T follicular helper cell (primary cell): ENCODE results near the gene AGK.
"Not testable (repeated sequence)": the region's sequence is repeated elsewhere in the genome, so short reads cannot be mapped to it uniquely, and the experiment has no call there.

ENCODE experiments used
- DNase-seq: peaks from one replicate; pipeline ENCODE4 v3.0.0-alpha.2; 2020; ENCODE audit warnings: low read depth

The AGK gene

DNA sequence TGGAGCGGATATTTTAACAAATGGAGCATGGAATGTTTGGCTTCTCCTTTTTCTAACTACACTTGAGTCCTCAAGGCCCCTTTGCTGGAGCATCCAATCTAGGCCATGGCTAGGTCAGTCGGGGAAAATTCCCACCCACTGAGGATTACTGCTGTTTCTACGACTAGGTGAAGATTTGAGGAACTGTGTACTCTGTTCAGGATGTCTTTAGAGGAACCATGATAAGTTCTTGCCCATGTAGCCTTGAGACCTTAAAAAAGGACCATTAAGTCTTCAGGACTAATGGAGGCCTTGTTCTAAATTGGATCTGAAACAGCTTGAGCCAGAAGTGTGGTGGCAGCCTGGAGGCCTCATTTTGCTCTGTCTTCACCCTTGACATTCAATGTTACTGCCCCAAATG is 6.2 kb downstream of the AGK start:
- no peak for DNase-seq

- not testable (repeated sequence) for DNase-seq
Measured at GRCh38 chr7:141557831-141558531, 6.8 kb downstream of the AGK start.

GRCh38 chr7:141558544-141559183 is 7.5 kb downstream of the AGK start:
- no peak for DNase-seq

GRCh38 chr7:141559961-141560360 is 8.8 kb downstream of the AGK start:
- DNase-seq = no peak

GRCh38 chr7:141562036-141562435 is 10.8 kb downstream of the AGK start:
- DNase-seq = no peak

- DNase-seq = no peak
Measured at GRCh38 chr7:141562543-141562942, 11.3 kb downstream of the AGK start.

DNA sequence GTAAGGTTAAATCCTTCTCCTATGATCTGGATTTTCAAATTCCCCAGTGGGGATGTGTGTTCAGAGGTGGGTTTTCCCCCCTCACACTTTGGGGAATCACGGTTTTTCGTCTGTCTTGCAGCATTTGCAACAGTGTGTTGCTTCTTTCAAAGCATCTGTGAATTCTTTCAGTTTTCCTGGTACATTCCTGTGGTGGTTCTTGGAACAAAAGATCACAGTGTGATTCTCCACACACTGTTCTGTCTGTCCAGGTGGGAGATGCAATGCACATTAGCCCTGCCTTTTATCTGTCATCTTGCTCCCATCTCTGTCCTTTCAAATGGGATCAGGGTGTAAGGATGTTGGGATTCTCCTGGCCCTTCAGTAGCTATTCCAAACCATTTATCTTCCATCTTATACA is 11.8 kb downstream of the AGK start:
- no peak for DNase-seq

DNA sequence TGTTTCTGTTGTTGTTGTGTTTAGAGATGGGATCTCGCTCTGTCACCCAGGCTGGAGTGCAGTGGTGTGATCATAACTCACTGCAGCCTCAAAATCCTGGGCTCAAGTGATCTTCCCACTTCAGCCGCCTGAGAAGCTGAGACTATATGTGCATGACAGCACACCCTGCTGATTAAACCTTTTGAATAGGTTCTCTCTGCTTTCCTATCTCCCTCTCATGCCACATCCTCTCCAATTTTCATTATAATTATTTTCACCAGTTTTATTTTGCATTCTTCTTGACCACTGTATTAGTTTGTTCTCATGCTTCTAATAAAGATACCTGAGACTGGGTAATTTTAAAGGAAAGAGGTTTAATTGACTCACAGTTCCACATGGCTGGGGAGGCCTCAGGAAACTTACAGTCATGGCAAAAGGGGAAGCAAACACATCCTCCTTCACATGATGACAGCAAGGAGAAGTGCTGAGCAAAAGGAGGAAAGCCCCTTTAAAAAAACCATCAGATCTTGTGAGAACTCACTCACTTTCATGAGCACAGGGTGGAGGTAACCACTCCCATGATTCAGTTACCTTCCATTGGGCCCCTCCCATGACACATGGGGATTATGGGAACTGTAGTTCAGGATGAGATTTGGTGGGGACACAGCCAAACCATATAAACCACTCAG is 12.9 kb downstream of the AGK start:
- no peak for DNase-seq

DNA sequence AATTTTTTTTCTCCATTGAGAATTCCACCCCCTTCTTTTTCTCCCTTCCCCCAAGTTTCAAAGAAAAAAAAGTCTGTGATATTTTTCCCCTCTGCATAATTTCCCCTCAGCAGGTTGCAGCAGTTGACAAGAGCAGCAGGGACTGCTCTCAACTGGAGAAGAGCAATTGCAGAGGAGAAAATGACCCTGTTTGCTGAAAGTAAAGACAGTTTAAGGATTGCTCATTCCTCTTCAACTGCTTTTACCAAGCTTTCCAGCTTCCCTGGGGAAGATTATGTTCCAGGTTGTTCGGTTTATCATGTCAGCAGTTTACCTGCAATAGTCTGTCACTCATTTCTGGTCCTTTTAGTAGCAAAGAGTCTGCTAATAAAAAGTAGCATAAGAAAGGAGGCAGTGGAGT is 16.2 kb downstream of the AGK start:
- DNase-seq = no peak

GRCh38 chr7:141568227-141568626 is 17.0 kb downstream of the AGK start:
- no peak for DNase-seq

GRCh38 chr7:141571059-141571458 is 19.8 kb downstream of the AGK start:
- no peak for DNase-seq

- no peak for DNase-seq
Measured at GRCh38 chr7:141572175-141572574, 21.0 kb downstream of the AGK start.

DNA sequence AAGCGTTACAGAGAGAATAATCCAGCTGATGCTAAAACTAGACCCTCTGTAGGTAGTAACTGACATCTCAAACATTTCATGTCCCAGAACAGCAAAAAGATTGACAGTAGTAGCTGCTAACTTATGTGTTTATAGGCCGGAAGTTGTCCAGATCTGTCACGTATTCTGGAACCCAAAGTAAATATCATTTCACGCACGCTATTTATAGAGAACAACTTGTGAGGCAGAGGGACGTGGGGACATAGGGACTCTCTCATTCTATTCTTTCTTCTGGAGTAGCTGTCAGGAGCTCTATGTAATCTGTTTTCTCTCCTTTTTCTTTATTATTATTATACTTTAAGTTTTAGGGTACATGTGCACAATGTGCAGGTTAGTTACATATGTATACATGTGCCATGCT is 22.3 kb downstream of the AGK start:
- no peak for DNase-seq

DNA sequence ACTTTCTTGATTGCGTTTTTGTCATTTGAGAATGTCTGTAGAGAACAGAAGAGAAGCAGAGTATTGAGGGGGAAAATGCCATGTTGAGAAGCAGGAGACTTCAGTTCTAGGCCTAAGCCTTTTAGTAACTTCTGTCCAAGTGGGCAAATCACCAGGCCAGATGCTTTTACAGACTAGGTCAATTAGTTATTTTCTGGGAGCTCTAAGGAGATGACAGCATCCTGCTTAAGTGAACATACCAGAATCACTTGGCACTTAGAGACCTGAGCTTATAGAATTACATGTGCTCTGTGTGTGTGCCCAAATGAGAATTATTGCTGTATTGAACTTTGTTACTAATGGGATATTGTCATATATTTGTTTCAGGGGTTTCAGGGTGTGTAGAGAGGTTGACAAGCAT is 24.0 kb downstream of the AGK start:
- DNase-seq = no peak

- no peak for DNase-seq
Measured at GRCh38 chr7:141575654-141576448, 24.6 kb downstream of the AGK start.

DNA sequence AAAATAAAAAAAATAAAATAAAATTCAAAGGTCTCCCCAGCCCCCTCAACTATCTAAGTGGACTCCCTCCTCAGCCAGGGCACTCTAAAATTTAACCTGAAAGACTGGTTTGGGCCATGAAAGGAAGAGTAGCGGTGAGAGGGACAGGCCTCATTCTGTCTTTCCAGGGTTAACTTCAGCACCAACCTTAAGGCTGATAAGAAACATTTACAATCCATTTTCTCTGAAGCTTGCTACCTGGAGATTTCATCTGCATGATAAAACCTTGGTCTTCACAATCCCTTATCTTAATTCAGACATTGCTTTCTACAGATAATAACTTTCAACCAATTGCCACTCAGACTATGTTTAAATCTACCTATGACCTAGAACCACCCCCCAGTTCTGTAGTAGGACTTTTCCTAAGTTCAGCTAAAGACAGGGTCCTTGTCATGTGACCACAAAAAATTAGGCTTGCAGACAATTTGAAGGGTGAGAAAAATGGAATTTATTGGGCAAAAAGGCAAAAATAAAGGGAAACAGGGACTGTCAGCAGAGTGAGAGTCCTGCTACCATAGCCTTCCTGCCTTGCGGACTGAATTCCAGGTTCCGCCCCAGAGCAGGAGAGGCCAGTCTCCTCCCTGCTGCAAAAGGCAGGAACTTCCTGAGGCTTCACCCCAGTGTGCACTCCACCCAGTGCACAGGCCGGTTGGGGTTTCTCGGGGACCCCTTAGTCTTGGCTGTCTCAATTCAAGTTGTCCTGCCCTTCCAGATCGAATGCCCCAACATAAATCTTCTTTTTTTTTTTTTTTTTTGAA is 26.0 kb downstream of the AGK start:
- no peak for DNase-seq

GRCh38 chr7:141579953-141580352 is 28.7 kb downstream of the AGK start:
- not testable (repeated sequence) for DNase-seq

DNA sequence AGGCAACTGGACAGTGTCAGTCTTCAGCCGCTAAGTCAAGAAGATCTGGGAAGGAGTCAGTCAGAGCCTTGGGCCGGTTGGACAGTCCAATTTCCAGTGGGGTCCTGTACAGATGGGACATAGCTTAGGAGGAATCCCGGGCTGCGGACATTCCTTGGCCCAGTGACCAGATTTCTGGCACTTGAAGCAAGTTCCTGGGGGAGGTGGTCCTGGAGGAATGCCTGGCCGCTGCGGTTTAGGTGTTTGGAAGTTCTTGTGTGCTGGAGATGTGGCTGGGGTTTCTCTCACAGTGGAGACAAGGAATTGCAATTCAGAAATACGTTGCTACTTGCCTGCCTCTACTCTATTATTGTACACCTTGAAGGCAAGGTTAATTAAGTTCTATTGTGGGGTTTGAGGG is 30.9 kb downstream of the AGK start:
- DNase-seq = not testable (repeated sequence)

DNA sequence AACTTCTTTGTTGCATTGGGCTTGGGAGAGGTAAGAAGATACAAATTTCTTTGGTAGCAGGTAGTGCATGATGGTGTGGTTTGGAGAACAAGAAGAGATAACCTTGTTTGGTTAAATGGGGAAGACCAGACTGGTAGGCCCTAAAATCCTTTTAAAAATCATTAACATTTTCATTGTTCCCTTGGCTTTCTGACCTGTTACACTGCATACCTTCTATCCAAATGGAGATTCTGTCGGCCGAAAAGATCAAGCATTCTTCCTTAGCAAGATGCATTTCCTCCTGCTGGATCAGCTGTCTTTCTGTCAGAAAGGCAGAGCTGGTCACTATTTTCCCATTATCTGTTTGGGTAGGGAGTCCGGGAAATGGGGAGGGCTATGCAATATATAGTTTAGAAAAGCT is 33.7 kb downstream of the AGK start:
- no peak for DNase-seq

GRCh38 chr7:141585592-141586510 is 34.6 kb downstream of the AGK start:
- DNase-seq = no peak

DNA sequence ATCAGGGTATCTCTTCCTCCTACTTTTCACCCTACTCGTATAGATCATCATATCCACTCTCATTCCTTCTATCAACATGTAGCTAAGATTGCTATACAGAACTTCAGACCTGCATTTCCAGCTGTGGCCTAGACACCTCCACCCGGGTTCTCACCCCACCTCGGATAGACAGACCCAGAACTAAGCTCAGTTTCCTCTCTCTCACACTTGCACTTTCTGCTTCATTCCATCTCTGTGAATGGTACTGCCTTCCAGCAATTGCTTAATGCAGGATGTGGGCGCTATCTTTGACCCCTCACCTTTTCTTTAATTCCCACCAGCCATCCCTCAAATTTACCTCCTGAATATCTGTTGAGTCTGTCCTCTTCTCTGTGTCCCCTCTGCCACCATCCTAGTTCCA is 35.7 kb downstream of the AGK start:
- no peak for DNase-seq
